Calu3 (cell line): ENCODE measurements around the gene NHP2. TPM values are rescaled to one million over a fixed set of nuclear protein-coding genes. Genes with fewer than 3 reads are reported as not detected.

ENCODE experiments used
- BruUV-seq: library from RNA; stranded (reverse); fragments of 400-500 nt; replicated peaks from 2 replicates; lab custom pipeline; 2021; lab: Mats Ljungman, UMichigan
- CTCF ChIA-PET: fragments of 300-600 bp; sonication (Branson Sonifier 250); formaldehyde crosslinking; loops from one replicate; lab custom pipeline; 2022; ENCODE audit warnings: antibody characterized with exemption; lab: Charles Lee
- DNase-seq: peaks from one replicate; pipeline ENCODE4 v3.0.0; 2022
- H3K27ac Mint-ChIP-seq: one replicate; pipeline ENCODE4 v1.8.0; 2022; ENCODE audit warnings: mixed read lengths; ENCODE audit not compliant: unreplicated experiment
- H3K27me3 Mint-ChIP-seq: one replicate; pipeline ENCODE4 v1.8.0; 2022; ENCODE audit warnings: mixed read lengths; ENCODE audit not compliant: unreplicated experiment
- H3K36me3 Mint-ChIP-seq: one replicate; pipeline ENCODE4 v1.8.0; 2022; ENCODE audit warnings: mild to moderate bottlenecking, moderate library complexity, mixed read lengths; ENCODE audit not compliant: insufficient read depth, unreplicated experiment
- H3K4me1 Mint-ChIP-seq: one replicate; pipeline ENCODE4 v1.8.0; 2022; ENCODE audit warnings: mild to moderate bottlenecking, low read depth, mixed read lengths; ENCODE audit not compliant: unreplicated experiment
- H3K4me3 Mint-ChIP-seq: one replicate; pipeline ENCODE4 v1.8.0; 2022; ENCODE audit warnings: mild to moderate bottlenecking, low read depth, moderate library complexity, mixed read lengths; ENCODE audit not compliant: unreplicated experiment
- H3K9me3 Mint-ChIP-seq: one replicate; pipeline ENCODE4 v1.8.0; 2022; ENCODE audit warnings: low read depth, mixed read lengths; ENCODE audit not compliant: unreplicated experiment
- intact Hi-C: fragments of 100-400 bp; cut with micrococcal nuclease; formaldehyde crosslinking; loops from one replicate; pipeline ENCODE4 v1.10.0; 2022; ENCODE audit not compliant: unreplicated experiment
- total RNA-seq: library from RNA; stranded (reverse); gene quantifications from 2 replicates; pipeline ENCODE4 v1.2.3, GENCODE V29; 2022
- TF ChIP-seq, protein P1 (sequence below): fragments of 200-600 bp; IDR thresholded peaks from one replicate; pipeline ENCODE4 v1.8.0; 2022; ENCODE audit warnings: antibody characterized with exemption; ENCODE audit not compliant: unreplicated experiment

Gene NHP2
- total RNA-seq, 1 experiment from 2014 or later, result 182 TPM

DNA sequence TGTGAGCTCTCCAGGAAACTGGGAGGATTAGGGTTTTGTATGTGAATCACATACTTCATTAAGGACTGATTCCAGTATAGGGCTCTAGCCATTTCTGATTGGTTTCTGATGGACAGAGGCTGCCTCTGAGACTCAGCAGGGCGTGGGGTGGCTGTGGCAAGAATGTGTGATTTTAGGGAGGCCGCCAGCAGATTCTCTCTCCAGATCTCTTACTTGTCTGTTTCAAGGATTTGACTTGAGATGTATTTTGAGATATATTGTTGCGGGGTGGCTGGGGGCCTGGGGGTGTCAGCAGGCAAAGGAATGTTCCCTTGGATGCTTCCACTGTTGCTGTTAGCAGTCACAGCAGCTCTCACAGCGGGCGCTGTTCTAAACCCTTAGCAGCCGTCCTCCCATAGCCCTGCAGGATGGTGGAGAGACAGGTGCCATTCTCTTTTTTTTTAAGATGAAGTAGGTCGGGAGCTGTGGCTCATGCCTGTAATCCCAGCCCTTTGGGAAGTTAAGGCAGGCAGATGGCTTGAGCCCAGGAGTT lies 42.7 kb upstream of the NHP2 start:
- TF ChIP-seq, protein P1, sequence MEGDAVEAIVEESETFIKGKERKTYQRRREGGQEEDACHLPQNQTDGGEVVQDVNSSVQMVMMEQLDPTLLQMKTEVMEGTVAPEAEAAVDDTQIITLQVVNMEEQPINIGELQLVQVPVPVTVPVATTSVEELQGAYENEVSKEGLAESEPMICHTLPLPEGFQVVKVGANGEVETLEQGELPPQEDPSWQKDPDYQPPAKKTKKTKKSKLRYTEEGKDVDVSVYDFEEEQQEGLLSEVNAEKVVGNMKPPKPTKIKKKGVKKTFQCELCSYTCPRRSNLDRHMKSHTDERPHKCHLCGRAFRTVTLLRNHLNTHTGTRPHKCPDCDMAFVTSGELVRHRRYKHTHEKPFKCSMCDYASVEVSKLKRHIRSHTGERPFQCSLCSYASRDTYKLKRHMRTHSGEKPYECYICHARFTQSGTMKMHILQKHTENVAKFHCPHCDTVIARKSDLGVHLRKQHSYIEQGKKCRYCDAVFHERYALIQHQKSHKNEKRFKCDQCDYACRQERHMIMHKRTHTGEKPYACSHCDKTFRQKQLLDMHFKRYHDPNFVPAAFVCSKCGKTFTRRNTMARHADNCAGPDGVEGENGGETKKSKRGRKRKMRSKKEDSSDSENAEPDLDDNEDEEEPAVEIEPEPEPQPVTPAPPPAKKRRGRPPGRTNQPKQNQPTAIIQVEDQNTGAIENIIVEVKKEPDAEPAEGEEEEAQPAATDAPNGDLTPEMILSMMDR, result no peak
- CTCF ChIA-PET, result interaction anchor here (0.6 to 0.8 kb wide), 3 partner anchors 11 to 1374 kb away, joined by 3 to 15 read pairs (median 3); no protein-coding TSS in a partner anchor
- no peak overlapping the region for H3K4me3 Mint-ChIP-seq
- H3K27ac Mint-ChIP-seq, result no peak overlapping the region
- no peaks in the 10 kb centered on the region for H3K4me1 Mint-ChIP-seq
- peaks cover 8% of the 10 kb centered on the region for H3K9me3 Mint-ChIP-seq
- H3K27me3 Mint-ChIP-seq, result peaks cover 46% of the 10 kb centered on the region
- BruUV-seq, result no TSS peak
- intact Hi-C loops, result no loop called here
- H3K36me3 Mint-ChIP-seq, result no peaks in the 10 kb centered on the region
- no peak for DNase-seq

DNA sequence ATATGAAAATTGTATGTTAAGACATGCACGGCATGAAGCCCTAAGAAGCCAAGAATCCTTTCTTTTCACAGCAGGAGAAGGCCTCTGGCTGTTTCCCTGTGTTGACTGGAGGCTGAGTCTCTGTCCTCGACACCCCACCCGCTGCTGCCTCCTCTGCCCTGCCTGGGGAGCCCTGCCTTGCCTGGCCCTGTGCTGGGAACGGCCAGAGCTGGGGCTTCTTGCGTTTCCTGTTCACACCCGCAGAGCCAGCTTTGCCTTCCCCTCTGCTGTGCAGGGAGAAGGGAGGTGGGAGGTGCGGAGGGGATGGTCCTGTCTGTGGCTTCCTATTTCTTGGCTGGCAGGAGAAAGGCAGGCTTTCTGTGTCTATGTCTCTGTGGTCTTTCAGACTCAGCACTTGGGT lies 40.3 kb upstream of the NHP2 start:
- Mint-ChIP-seq H3K4me3 (no peak overlapping the region), H3K27me3 (peaks cover 51% of the 10 kb centered on the region), H3K36me3 (no peaks in the 10 kb centered on the region), H3K9me3 (peaks cover 8% of the 10 kb centered on the region), H3K4me1 (no peaks in the 10 kb centered on the region), H3K27ac (no peak overlapping the region)
- CTCF ChIA-PET, result no interaction called here
- intact Hi-C loops, result no loop called here
- TF ChIP-seq, protein P1, result no peak
- no TSS peak for BruUV-seq
- no peak for DNase-seq

DNA sequence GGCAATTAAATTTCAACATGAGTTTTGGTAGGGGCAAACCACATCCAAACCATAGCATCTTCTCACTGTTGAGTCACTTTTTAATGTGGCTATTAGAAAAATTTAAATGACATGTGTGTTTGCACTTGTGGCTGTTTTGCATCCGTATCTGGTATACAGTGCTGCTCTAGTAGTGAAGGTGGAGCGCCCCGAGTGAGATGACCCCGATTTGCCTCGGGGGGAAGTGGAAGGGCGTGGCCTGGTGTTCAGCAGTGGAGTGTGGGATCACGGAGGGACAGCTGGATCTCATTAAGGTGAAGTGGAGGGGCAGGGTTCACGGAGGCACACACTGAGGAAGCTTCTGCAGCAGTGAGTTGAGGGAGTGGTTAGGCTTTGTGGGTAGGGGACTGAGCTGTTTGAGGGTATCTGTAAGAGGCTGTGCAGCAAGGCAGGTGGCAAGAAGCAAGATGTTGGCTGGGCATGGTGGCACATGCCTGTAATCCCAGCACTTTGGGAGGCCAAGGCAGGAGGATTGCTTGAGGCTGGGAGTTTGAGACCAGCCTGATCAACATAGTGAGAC lies 39.6 kb upstream of the NHP2 start:
- peaks cover 8% of the 10 kb centered on the region for H3K9me3 Mint-ChIP-seq
- H3K27me3 Mint-ChIP-seq, result peaks cover 57% of the 10 kb centered on the region
- BruUV-seq, result no TSS peak
- intact Hi-C loops, result no loop called here
- no peak overlapping the region for H3K27ac Mint-ChIP-seq
- no peaks in the 10 kb centered on the region for H3K36me3 Mint-ChIP-seq
- DNase-seq, result no peak
- no peak overlapping the region for H3K4me3 Mint-ChIP-seq
- CTCF ChIA-PET, result no interaction called here
- H3K4me1 Mint-ChIP-seq, result no peaks in the 10 kb centered on the region
- TF ChIP-seq, protein P1, result no peak

DNA sequence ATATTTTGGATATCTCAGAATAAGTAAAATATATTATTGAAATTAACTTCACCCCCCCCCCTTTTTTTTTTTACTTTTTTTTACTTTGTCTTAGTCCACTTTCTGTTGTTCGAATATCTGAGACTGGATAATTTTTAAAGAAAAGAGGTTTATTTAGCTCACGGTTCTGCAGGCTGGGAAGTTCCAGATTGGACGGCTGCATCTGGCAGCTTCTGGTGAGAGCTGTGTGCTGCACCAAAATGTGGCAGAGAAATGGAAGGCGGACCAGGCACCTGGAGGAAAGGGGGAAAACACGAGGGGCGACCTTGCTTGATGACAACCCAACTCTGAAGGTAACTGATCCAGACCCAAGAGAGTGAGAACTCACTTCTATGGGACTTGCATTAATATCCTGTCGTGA lies 39.1 kb upstream of the NHP2 start:
- Mint-ChIP-seq H3K27me3 (peaks cover 63% of the 10 kb centered on the region), H3K4me1 (no peaks in the 10 kb centered on the region), H3K4me3 (no peak overlapping the region), H3K36me3 (no peaks in the 10 kb centered on the region), H3K27ac (no peak overlapping the region), H3K9me3 (peaks cover 8% of the 10 kb centered on the region)
- BruUV-seq, result no TSS peak
- no peak for DNase-seq
- CTCF ChIA-PET, result no interaction called here
- TF ChIP-seq, protein P1, result no peak
- intact Hi-C loops, result no loop called here
